Lower leg skin (tissue), 3 donors: ENCODE results near the gene NCOA1.
"Not testable (repeated sequence)": the region's sequence is repeated elsewhere in the genome, so short reads cannot be mapped to it uniquely, and the experiment has no call there.

ENCODE experiments used
- CTCF ChIP-seq, 3 donors: fragments of 450-650 bp; IDR thresholded peaks; one replicate each; pipeline ENCODE4 v1.5.1; 2016; ENCODE audit warnings: antibody characterized with exemption in 3 of 3, mild to moderate bottlenecking in 3 of 3, moderate library complexity in 2 of 3
- POLR2A ChIP-seq, 2 donors: fragments of 450-650 bp; IDR thresholded peaks; one replicate each; pipeline ENCODE4 v1.6.1; 2016 to 2017; ENCODE audit warnings: antibody characterized with exemption in 2 of 2, mild to moderate bottlenecking in 1 of 2, moderate library complexity in 1 of 2

DNA sequence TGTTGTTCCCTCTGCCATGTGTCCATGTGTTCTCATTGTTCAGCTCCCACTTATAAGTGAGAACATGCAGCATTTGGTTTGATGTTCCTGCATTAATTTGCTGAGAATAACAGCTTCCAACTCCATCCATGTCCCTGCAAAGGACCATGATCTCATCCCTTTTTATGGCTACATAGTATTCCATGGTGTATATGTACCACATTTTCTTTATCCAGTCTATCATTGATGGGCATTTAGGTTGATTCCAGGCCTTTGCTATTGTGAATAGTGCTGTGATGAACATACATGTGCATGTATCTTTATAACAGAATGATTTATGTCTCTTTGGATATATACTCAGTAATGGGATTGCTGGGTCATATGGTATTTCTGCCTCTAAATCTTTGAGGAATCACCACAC lies 187.0 kb downstream of the NCOA1 start:
- not testable (repeated sequence) for TF ChIP-seq CTCF, POLR2A (IDR thresholded peaks at IDR 0.05)
